B cell (primary cell): Measurements from ENCODE around the gene TFB1M. TPM values are rescaled to one million over a fixed set of nuclear protein-coding genes. Genes with fewer than 3 reads are reported as not detected.
"Not testable (repeated sequence)": the region's sequence is repeated elsewhere in the genome, so short reads cannot be mapped to it uniquely, and the experiment has no call there.

Source experiments
- ATAC-seq: fragments of 200-7000 bp; cut with Tn5 transposase; one replicate; pipeline ENCODE4 v1.10.0; 2021; ENCODE audit warnings: low read depth, mild to moderate bottlenecking, moderate number of reproducible peaks, moderate library complexity
- CTCF ChIA-PET: fragments of 350-600 bp; sonication (Branson Sonifier 250); formaldehyde crosslinking; loops from one replicate; lab custom pipeline; 2021; ENCODE audit warnings: antibody characterized with exemption, inconsistent platforms; lab: Charles Lee
- POLR2A ChIA-PET: fragments of 350-600 bp; sonication (Branson Sonifier 250); formaldehyde crosslinking; loops from one replicate; lab custom pipeline; 2021; ENCODE audit warnings: antibody characterized with exemption; lab: Charles Lee
- DNase-seq: peaks from one replicate; pipeline ENCODE4 v3.0.0; 2013
- H2AFZ ChIP-seq: 2 replicates; pipeline ENCODE4 v1.6.1; 2012; ENCODE audit warnings: mild to moderate bottlenecking, low read depth, low read length; ENCODE audit not compliant: insufficient read depth, poor library complexity, severe bottlenecking
- H3K27ac ChIP-seq, 2 donors: 1 replicate in 1 of 2; 2 replicates in 1 of 2; pipeline ENCODE4 v1.5.1; 2012 to 2013; ENCODE audit warnings: low read length in 2 of 2, mild to moderate bottlenecking in 2 of 2, moderate library complexity in 1 of 2
- H3K27me3 ChIP-seq, 4 experiments: fragments of 200-600 bp in 1 of 4; sonication (generic) in 1 of 4; replicated peaks in 1 of 4; 1 replicate in 2 of 4; 2 replicates in 2 of 4; pipeline versions ENCODE4 v1.6.1 to v1.7.0; 2013 to 2016; ENCODE audit warnings: low read length in 3 of 4, mild to moderate bottlenecking in 2 of 4, mixed read lengths in 1 of 4, moderate library complexity in 1 of 4; ENCODE audit not compliant: insufficient read depth in 4 of 4, control insufficient read depth in 3 of 4; ENCODE audit errors: control extremely low read depth in 1 of 4
- H3K36me3 ChIP-seq, 2 experiments: replicated peaks in 1 of 2; 1 replicate in 1 of 2; 2 replicates in 1 of 2; pipeline versions ENCODE4 v1.6.1 to v1.7.1; 2013; ENCODE audit warnings: low read length in 1 of 2; ENCODE audit not compliant: insufficient read depth in 2 of 2, control insufficient read depth in 1 of 2; ENCODE audit errors: control extremely low read depth in 1 of 2, extremely low read depth in 1 of 2
- H3K4me1 ChIP-seq, 2 donors: fragments of 200-600 bp in 1 of 2; sonication (generic) in 1 of 2; 1 replicate in 1 of 2; 2 replicates in 1 of 2; pipeline versions ENCODE4 v1.5.1 to v1.6.1; 2013 to 2017; ENCODE audit warnings: low read length in 2 of 2; ENCODE audit not compliant: control insufficient read depth in 2 of 2, insufficient read depth in 2 of 2
- H3K4me2 ChIP-seq: replicated peaks from 2 replicates; pipeline ENCODE3; 2012; ENCODE audit warnings: mild to moderate bottlenecking, low read depth, low read length; ENCODE audit not compliant: poor library complexity, severe bottlenecking
- H3K4me3 ChIP-seq, 5 experiments: fragments of 200-600 bp in 1 of 5; sonication (generic) in 1 of 5; 1 replicate in 3 of 5; 2 replicates in 2 of 5; pipeline versions ENCODE4 v1.5.1 to v1.7.0; 2011 to 2016; ENCODE audit warnings: low read length in 4 of 5, mild to moderate bottlenecking in 4 of 5, low read depth in 2 of 5, control low read depth in 1 of 5, moderate library complexity in 1 of 5; ENCODE audit not compliant: insufficient read depth in 1 of 5; ENCODE audit errors: control extremely low read depth in 1 of 5, extremely low read depth in 1 of 5
- H3K79me2 ChIP-seq: fragments of 200-600 bp; sonication (generic); one replicate; pipeline ENCODE4 v1.6.0; 2016; ENCODE audit warnings: low read length; ENCODE audit not compliant: control insufficient read depth, insufficient read depth
- H3K9ac ChIP-seq: fragments of 200-600 bp; sonication (generic); 2 replicates; pipeline ENCODE4 v1.6.1; 2017; ENCODE audit warnings: mild to moderate bottlenecking, low read length, moderate library complexity
- H3K9me3 ChIP-seq, 3 donors: one replicate each; pipeline versions ENCODE4 v1.6.1 to v1.7.1; 2013; ENCODE audit warnings: low read length in 2 of 3; ENCODE audit not compliant: control insufficient read depth in 2 of 3, insufficient read depth in 1 of 3; ENCODE audit errors: control extremely low read depth in 1 of 3
- H4K20me1 ChIP-seq: 2 replicates; pipeline ENCODE4 v1.6.0; 2012; ENCODE audit warnings: mild to moderate bottlenecking, low read length; ENCODE audit not compliant: insufficient read depth, control insufficient read depth, poor library complexity, severe bottlenecking
- H3K27ac Mint-ChIP-seq: one replicate; pipeline ENCODE4 v1.8.0; 2021; ENCODE audit warnings: mixed read lengths
- H3K27me3 Mint-ChIP-seq: one replicate; pipeline ENCODE4 v1.8.0; 2021; ENCODE audit warnings: mixed read lengths
- H3K4me1 Mint-ChIP-seq: one replicate; pipeline ENCODE4 v1.8.0; 2021; ENCODE audit warnings: mixed read lengths
- H3K4me3 Mint-ChIP-seq: one replicate; pipeline ENCODE4 v1.8.0; 2021; ENCODE audit warnings: mixed read lengths
- H3K9me3 Mint-ChIP-seq: one replicate; pipeline ENCODE4 v1.8.0; 2022; ENCODE audit warnings: mixed read lengths; ENCODE audit not compliant: insufficient read depth
- CTCF ChIP-seq: fragments of 200-600 bp; IDR thresholded peaks from one replicate; pipeline ENCODE4 v1.8.0; 2022; ENCODE audit warnings: antibody characterized with exemption, mild to moderate bottlenecking
- EZH2 ChIP-seq: IDR thresholded peaks from 2 replicates; pipeline ENCODE4 v1.6.1; 2012; ENCODE audit warnings: borderline replicate concordance, low read depth, mild to moderate bottlenecking, moderate library complexity, low read length; ENCODE audit not compliant: insufficient read depth, poor library complexity, severe bottlenecking
- WGBS: methylation state at CpG from one replicate; pipeline ENCODE4 v1.1.5; 2013; ENCODE audit warnings: missing lambda C conversion rate; ENCODE audit not compliant: insufficient coverage; 5-methylcytosine and 5-hydroxymethylcytosine counted together
- intact Hi-C: fragments of 100-400 bp; cut with micrococcal nuclease; formaldehyde crosslinking; loops from one replicate; pipeline ENCODE4 v1.10.0; 2022
- polyA plus RNA-seq: library from polyadenylated mRNA; depleted of rRNA; stranded (reverse); fragments of >200 nt; gene quantifications from 2 replicates; pipeline ENCODE4 v1.2.3, GENCODE V29; 2012
- total RNA-seq, 2 donors: library from RNA; stranded (reverse); fragments of 120-200 nt in 1 of 2; gene quantifications; 1 replicate in 1 of 2; 2 replicates in 1 of 2; pipeline versions ENCODE4 v1.2.3 to v1.2.4, GENCODE V29; 2013 to 2022

TFB1M gene
- total and polyA plus RNA-seq, 2 donors (not counting 1 experiment from before 2014, with no cell fraction given) = 18.6 to 49.9 TPM

GRCh38 chr6:155313602-155314091, 637 bp downstream of the TFB1M start:
- H3K27me3 ChIP-seq = no peaks in the 10 kb centered on the region
- Mint-ChIP-seq H3K27me3 (no peaks in the 10 kb centered on the region), H3K9me3 (no peaks in the 10 kb centered on the region), H3K4me1 (peaks cover 38% of the 10 kb centered on the region), H3K4me3 (peak overlapping the region; percentile 100), H3K27ac (peak overlapping the region; percentile 97)
- no peaks in the 10 kb centered on the region for H3K9me3 ChIP-seq
- TF ChIP-seq EZH2 (no peak), CTCF (no peak)
- peak overlapping the region; percentile 79 to 84 for H3K27ac ChIP-seq
- intact Hi-C loops = loop anchor here (1.0 to 5.0 kb wide), 5 partner anchors 105 to 1959 kb away; no protein-coding TSS in a partner anchor
- ChIA-PET CTCF (interaction anchor here (1.0 to 1.4 kb wide), 3 partner anchors 12 to 386 kb away, joined by 3 to 4 read pairs (median 4); no protein-coding TSS in a partner anchor), POLR2A (no interaction called here)
- H3K79me2 ChIP-seq = peaks cover 4% of the 10 kb centered on the region
- 0% methylated on average over 6 of the region's 15 CpGs for WGBS
- H3K4me2 ChIP-seq = peak overlapping the region; percentile 78
- DNase-seq = no peak
- no peaks in the 10 kb centered on the region for H4K20me1 ChIP-seq
- H3K4me3 ChIP-seq = peak overlapping the region; percentile 68 to 92 (median 92)
- peaks cover 4% of the 10 kb centered on the region in 2 donors for H3K4me1 ChIP-seq
- H3K9ac ChIP-seq = peak overlapping the region; percentile 89
- peak overlapping the region; percentile 83 for H2AFZ ChIP-seq
- H3K36me3 ChIP-seq = peaks cover 5 to 8% of the 10 kb centered on the region in 2 experiments
- ATAC-seq = peak; percentile 1

- H2AFZ ChIP-seq, POLR2A ChIA-PET, H3K79me2 ChIP-seq: not testable (repeated sequence)
Measured at GRCh38 chr6:155312950-155313349, 1.3 kb downstream of the TFB1M start.

More at GRCh38 chr6:155312950-155313349, 1.3 kb downstream of the TFB1M start:
- not testable (repeated sequence) for H3K4me3 ChIP-seq, H3K9ac ChIP-seq, H3K27me3 ChIP-seq, H3K9me3 ChIP-seq, DNase-seq, H3K27me3 Mint-ChIP-seq, ATAC-seq, H3K9me3 Mint-ChIP-seq, H3K4me1 ChIP-seq, H3K27ac ChIP-seq, H3K27ac Mint-ChIP-seq, H3K36me3 ChIP-seq, H4K20me1 ChIP-seq
- peak overlapping the region; percentile 78 for H3K4me2 ChIP-seq
- CTCF ChIA-PET = interaction anchor here (1.0 to 1.4 kb wide), 3 partner anchors 13 to 385 kb away, joined by 3 to 4 read pairs (median 4); no protein-coding TSS in a partner anchor
- WGBS = 97% methylated on average over 4 of the region's 7 CpGs
- Mint-ChIP-seq H3K4me3 (peak overlapping the region; percentile 60), H3K4me1 (peaks cover 40% of the 10 kb centered on the region)
- intact Hi-C loops = loop anchor here (5.0 kb wide), 2 partner anchors 631 to 1959 kb away; no protein-coding TSS in a partner anchor
